COLO668 (cell line): ENCODE results near the gene BMX.
A peak's percentile ranks its signal among the peaks of the same experiment; 100 is the strongest.

Experiments
- DNase-seq: peaks from one replicate; lab custom pipeline; 2025; ENCODE audit not compliant: unreplicated experiment; lab: John Stamatoyannopoulos, UW

Gene BMX

GRCh38 chrX:15567886-15568616 lies 67.4 kb downstream of the BMX start:
- DNase-seq: peak; percentile 2

- no peak for DNase-seq
Measured at GRCh38 chrX:15570145-15570544, 69.5 kb downstream of the BMX start.

- no peak for DNase-seq
Measured at GRCh38 chrX:15574017-15574416, 73.4 kb downstream of the BMX start.

- DNase-seq: no peak
Measured at GRCh38 chrX:15576019-15576418, 75.4 kb downstream of the BMX start.

GRCh38 chrX:15579778-15580747 lies 79.5 kb downstream of the BMX start:
- DNase-seq: no peak

GRCh38 chrX:15594371-15594770 lies 93.8 kb downstream of the BMX start:
- no peak for DNase-seq

GRCh38 chrX:15598026-15598425 lies 97.4 kb downstream of the BMX start:
- no peak for DNase-seq

GRCh38 chrX:15599461-15599860 lies 98.9 kb downstream of the BMX start:
- DNase-seq: no peak

GRCh38 chrX:15600049-15600448 lies 99.4 kb downstream of the BMX start:
- no peak for DNase-seq

GRCh38 chrX:15600745-15601144 lies 100.1 kb downstream of the BMX start, which contains the start of gene ACE2:
Gene ACE2 (minus strand): TSS chrX:15600960. CDS start chrX:15600911, 49 bp downstream.
- no peak for DNase-seq

GRCh38 chrX:15601932-15602331 lies 101.3 kb downstream of the BMX start:
- DNase-seq: no peak

- no peak for DNase-seq
Measured at GRCh38 chrX:15602761-15603160, 102.2 kb downstream of the BMX start.

- DNase-seq: no peak
Measured at GRCh38 chrX:15605226-15605625, 104.6 kb downstream of the BMX start.
